ENCODE measurements around the gene S1PR3.
"Not testable (repeated sequence)": the region's sequence is repeated elsewhere in the genome, so short reads cannot be mapped to it uniquely, and the experiment has no call there.

S1PR3 gene

GRCh38 chr9:88991066-88992034 is at the start of gene S1PR3:
Gene S1PR3, plus strand, starts transcription at chr9:88991468. Its CDS starts 9,733 bp downstream, at chr9:89001201.
- no peak for DNase-seq

DNA sequence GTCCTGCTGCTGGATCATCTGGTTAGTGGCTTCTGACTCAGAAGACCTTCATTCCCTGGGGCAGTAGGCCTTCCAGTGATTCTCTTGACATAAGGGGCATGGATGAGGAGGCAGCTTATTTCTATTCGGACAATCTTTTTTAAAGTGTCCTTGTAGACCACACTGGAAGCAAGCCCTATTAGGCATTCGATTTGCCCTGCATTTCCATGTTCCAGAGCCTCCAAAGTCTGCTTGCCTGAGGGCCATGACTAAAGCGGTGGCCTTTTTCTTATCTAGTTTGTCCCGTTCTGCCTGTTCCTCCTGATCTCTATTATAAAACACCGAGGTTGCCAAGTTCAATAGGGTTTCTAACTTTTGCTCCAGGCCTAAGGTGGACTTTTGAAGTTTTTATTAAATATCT is 49.7 kb upstream of the S1PR3 start:
- not testable (repeated sequence) for DNase-seq

- DNase-seq, result no peak
These were observed 48.9 kb upstream of the S1PR3 start for GRCh38 chr9:88942411-88942810.

DNA sequence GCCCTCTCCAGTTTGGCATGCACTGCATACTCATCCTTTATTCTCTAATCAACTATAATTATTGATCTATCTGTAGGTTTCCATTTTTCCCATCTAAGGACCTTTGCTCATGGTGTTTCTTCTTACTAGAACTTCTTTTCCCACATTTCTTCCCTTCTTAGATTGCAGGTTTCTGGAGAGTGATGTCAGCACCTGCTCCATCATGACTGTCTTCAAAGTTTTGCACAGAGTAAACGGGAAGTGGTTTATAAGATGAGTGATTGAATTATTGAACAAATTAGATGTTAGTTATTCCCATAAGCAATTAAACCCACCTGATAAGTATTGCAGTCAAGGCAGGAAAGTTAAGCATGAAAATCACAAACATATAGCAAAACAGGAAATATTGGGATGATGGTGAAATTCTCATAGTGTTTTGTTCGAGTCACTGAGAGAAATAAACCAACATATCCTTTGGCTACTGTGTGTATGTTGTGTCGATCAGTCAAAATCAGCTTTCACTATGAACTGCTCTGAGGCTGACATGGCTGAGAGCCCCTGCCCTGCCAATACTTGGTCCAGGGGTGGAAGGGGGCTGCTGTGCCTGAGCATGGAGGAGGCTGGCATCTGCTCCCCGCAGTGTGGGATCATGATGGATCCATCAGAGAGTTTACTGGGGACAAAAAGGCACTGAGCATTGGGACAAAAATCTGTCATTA is 45.5 kb upstream of the S1PR3 start:
- DNase-seq, result no peak

DNA sequence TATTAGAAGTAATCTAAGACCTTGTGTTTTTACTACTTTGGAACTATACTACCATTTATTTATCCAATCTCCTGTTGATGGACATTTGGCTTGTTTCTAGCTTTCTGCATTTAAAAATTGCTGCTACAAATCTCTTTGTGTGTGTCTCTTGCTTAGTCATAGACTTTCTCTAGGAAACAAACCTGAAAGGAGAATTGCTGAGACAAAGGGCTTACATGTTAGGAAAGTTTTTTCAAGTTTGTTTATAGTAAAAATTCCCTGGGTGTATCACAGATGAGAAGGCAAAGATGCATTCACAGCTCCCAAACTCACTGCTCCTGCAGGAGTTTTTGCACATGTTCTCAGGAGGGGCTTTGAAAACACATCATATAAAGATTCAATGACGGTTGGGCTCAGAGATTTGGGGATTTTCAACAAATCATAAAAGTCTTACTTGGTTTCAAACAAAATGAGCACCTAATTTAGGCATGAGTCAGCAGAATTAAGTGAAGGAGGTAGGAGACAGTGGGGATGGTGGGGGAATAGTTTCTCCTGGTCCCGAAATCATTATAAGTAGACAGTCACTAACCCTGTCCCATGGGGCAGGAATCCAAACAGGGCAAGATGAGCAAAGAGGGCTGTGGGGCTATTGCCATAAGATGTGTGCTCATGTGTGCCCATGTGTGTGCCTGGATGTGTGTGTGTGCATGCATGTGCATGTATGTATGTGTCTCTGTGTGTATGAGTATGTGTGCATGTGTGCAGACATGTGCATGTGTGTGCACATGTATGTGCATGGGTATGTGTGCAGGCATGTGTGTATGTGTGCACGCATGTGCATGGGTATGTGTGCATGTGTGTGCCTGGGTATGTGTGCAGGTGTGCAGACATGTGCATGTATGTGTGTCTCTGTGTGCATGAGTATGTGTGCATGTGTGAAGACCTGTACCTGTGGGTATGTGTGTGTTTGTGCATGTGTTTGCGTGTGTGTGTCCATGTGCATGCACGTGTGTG is 43.4 kb upstream of the S1PR3 start:
- DNase-seq, result no peak

DNA sequence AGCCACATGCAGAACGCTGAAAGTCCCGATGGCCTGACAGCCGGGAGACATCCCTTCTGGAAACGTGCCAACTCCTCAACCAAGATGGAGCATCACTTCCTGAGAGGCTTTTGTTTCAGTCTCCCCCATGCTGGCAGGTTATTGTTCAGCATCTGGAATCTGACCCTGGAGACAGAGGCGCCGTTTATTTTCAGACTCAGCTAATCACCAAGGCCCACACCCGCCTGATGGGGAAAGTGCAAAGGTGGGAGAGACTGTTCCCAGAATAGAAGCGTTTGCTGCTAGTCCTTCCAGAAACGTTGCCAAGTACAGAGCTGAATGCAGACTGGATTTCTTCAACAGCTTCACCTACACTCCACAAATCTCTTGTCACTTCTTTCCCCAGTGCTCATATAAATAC is 41.8 kb upstream of the S1PR3 start:
- no peak for DNase-seq

- no peak for DNase-seq
These were observed 41.3 kb upstream of the S1PR3 start for GRCh38 chr9:88949961-88950340.

GRCh38 chr9:88950341-88951154 is 40.7 kb upstream of the S1PR3 start:
- DNase-seq, result no peak

- DNase-seq, result no peak
These were observed 40.1 kb upstream of the S1PR3 start for GRCh38 chr9:88951155-88951542.

- no peak for DNase-seq
These were observed 39.1 kb upstream of the S1PR3 start for GRCh38 chr9:88952086-88952615.

DNA sequence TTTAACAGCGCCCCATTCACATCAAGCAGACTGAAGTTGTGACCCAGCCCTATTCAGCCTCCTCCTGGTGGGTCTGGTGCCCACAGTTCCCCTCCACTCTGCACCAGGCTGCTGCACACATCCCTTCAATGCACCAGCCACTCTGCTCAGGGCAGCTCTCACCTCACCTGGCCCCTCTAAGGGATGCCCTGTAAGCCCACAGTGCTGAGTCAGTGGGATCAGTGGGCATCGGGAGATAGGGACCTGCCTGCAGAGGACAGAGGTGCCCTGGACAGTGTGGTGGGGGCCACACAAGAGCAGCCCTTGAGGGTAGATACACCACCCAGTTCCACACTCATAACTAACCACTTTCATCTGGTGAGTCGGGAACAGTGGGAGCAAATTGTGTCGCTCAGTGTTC is 38.3 kb upstream of the S1PR3 start:
- DNase-seq, result no peak

- DNase-seq, result no peak
These were observed 37.8 kb upstream of the S1PR3 start for GRCh38 chr9:88953381-88954029.

DNA sequence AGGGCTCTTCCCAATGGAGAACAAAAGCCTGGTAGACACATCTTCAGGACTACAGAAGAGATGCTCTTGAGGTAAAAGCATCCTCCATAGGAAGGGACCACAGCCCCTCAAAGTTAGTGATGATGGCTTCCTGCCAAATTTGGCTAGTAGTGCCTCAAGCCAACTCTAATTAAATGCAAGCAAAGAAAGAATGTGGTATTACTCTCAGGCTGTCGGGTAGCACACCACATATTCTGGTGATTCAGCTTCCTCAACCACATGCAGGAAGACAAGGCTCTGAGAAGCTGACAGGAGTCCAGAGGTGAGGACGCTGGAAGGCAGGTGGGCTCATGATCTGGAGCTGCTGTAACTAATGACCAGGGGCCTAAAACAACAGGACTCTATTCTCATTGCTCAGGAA is 37.2 kb upstream of the S1PR3 start:
- no peak for DNase-seq

DNA sequence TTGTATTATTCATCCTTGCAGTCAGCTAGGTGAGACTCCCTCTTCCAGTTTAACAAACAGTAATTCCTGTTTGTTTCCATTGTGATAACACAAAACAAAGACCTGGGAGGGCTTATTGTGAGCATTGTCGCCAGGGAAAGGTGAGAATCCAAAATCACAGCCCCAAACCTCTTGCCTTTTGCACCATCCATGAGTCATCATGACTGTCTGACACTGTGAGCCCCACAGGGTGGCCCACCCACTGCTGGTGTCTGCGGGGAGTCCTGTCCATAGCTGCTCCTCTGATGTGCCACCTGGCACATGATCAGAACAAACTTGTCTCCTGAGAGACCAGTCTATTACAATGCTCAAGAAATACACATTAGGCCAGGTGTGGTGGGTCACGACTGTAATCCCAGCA is 33.7 kb upstream of the S1PR3 start:
- DNase-seq, result no peak

- no peak for DNase-seq
These were observed 31.4 kb upstream of the S1PR3 start for GRCh38 chr9:88959727-88960469.

DNA sequence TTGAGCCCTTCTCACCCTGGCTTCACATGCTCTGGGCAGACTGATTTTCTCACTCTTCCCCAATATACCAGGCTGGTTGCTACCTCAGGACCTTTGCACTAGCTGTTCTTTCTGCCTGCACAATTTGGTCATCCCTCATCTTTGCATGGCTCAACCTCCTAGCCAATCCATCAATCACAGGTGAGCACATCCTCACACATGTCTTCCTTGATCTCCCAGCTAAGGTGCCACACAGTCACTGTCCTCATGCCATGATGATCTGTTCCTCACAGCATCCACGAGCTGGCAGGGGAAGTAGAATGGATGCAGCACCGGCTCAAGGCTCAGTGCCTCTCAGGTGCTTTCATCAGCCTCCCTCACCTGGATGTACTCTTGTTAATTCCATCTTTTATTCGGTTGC is 30.6 kb upstream of the S1PR3 start:
- DNase-seq, result no peak

DNA sequence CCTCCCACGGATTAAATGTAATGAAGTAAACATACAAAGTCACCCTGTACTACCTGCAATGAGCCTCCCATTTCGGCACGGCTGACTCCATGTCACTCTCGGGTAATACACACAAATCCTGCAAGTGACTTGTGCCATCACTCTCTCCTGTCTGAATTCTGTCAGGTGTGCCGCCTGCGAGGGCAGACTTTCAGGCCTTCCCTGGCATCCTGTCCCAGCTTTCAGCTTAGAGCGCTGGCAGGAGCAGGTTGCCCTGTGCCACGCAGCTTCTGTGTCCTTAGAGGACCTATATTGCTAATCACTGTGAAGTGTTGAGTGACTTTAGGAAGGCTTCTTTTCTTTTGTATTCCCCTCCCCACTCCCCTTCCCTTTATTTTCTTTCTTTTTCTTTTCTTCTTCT is 25.8 kb upstream of the S1PR3 start:
- DNase-seq, result no peak

GRCh38 chr9:88966894-88967676 is 24.2 kb upstream of the S1PR3 start:
- DNase-seq, result no peak

DNA sequence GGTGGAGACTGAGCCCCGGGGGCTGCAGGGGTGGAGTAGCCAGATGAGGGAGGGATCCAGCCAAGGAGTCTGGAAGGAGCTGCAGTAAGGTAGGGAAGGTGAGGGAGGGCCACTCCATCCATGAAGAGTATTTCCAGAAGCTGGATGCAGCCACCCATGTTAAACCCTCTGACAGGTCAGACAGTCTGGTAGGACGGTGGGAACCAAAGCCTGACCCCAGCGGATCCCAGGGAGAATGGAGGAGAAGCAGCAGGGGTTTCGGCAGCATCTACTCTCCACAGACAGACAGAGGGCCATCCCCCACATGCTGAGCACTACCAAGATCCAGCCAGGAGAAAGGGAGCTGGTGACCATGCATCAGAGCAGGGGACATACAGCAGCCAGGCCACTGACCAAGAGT is 22.5 kb upstream of the S1PR3 start:
- DNase-seq, result no peak

All from NCI-H774 (cell line).